GM18502 (cell line): ENCODE data around the gene PLSCR1.
"Not testable (repeated sequence)": the region's sequence is repeated elsewhere in the genome, so short reads cannot be mapped to it uniquely, and the experiment has no call there.

Experiments used
- ATAC-seq: cut with Tn5 transposase; IDR thresholded peaks from one replicate; pipeline ENCODE4 v1.9.1; 2021; ENCODE audit warnings: mild to moderate bottlenecking; ENCODE audit not compliant: unreplicated experiment, poor library complexity

PLSCR1 gene

GRCh38 chr3:146491303-146491702 lies 53.1 kb downstream of the PLSCR1 start:
- no peak for ATAC-seq

DNA sequence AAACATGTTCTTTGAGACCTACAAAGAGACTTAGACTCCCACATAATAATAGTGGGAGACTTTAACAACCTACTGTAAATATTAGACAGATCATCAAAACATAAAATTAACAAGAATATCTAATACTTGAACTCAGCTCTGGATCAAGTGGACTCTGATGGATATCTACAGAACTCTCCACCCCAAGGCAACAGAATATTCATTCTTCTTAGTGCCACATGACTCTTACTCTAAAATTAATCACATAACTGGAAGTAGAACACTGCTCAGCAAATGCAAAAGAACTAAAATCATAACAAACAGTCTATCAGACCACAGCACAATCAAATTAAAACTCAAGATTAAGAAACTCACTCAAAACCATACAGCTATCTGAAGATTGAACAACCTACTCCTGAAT lies 59.1 kb downstream of the PLSCR1 start:
- ATAC-seq: no peak

DNA sequence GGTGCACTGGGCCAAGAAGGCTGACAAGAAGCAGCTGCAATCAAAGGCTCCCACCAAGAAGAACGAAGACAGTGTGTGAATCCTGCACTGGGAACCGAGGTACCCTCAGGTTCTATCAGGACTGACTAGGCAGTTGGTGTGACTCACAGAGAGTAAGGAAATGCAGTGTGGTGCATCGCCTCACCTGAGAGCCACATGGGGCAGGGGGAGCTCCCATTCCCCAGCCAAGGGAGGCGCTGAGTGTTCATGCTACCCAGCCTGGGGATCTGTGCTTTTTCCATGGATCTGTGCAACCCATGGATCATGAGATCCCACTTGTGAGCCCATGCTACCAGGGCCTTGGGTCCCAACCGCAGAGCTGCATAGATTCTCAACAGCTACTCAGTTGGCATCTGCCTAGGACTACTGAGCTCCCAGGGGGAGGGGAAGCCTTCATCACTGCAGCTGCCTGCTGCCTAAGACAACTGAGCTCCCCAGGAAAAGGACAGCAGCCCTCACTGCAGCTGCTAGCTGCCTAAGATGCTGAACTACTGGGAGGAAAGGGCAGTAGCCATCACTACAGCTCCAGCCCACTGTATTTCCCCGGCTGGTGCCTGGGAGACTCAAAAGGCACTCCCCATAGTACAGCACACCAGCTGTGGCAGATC lies 68.2 kb downstream of the PLSCR1 start:
- ATAC-seq: no peak

DNA sequence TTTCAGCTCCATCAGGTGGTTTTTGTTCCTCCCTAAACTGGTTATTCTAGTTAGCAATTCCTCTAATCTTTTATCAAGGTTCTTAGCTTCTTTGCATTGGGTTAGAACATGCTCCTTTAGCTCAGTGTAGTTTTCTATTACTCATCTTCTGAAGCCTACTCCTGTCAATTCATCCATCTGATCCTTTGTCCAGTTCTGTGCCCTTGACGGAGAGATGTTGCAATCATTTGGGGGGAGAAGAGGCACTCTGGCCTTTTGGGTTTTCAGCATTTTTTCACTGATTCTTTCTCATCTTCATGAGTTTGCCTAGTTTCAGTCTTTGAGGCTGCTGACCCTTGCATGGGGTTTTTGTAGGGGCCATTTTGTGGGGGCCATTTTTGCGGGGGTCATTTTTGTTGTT lies 69.4 kb downstream of the PLSCR1 start:
- ATAC-seq: not testable (repeated sequence)

DNA sequence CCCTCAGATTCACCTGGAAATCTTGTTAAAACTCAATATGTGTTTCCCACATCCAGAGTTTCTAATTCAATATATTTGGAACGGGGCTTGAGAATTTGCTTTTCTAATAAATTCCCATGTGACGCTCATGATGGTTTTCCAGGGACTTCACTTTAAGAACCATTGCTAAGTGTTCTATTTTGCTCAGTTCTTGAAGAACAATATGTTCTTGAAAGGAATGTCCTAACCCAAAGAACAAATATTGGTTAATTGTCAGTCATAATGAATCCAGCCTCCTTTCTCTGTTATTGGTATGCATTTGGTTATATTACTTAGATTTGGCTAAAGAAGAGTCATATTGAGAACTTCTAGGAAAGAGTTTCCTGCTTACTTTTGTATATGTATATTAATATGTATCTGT lies 70.7 kb downstream of the PLSCR1 start:
- ATAC-seq: no peak

DNA sequence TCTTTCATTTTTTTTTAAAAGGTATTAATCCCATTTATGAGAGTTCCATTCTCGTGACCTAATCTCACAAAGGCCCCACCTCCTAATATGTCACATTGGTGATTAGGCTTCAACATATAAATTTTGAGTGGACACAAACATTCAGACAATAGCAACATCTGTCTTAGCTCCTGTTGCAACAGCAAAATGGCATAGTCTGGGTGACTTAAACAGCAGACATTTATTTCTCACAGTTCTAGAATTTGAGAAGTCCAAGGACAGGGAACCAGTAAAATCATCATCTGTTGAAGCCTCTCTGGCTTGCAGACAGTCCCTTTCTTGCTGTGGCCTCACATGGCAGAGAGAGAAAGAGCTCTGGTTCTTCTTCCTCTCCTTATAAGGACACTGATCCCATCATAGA lies 71.8 kb downstream of the PLSCR1 start:
- ATAC-seq: no peak

DNA sequence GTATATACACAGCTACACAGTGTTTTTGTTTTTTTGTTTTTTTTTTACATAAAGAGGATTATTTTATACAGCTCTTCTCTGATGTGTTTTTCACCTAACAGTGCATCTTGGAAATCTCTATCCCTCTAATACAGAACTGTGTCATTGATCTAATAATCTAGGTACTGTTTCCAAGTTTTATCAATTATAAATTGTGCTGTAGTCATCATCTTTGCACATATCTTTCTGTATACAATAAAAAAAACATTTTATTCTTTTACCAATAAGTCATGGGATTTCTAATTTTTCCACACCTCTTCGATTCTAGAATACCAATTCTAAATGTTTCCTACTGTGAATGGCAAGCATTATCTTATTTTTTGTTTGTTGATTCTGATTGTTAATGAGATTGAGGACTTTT lies 73.4 kb downstream of the PLSCR1 start:
- ATAC-seq: no peak

GRCh38 chr3:146470425-146470990 lies 73.9 kb downstream of the PLSCR1 start:
- ATAC-seq: no peak

DNA sequence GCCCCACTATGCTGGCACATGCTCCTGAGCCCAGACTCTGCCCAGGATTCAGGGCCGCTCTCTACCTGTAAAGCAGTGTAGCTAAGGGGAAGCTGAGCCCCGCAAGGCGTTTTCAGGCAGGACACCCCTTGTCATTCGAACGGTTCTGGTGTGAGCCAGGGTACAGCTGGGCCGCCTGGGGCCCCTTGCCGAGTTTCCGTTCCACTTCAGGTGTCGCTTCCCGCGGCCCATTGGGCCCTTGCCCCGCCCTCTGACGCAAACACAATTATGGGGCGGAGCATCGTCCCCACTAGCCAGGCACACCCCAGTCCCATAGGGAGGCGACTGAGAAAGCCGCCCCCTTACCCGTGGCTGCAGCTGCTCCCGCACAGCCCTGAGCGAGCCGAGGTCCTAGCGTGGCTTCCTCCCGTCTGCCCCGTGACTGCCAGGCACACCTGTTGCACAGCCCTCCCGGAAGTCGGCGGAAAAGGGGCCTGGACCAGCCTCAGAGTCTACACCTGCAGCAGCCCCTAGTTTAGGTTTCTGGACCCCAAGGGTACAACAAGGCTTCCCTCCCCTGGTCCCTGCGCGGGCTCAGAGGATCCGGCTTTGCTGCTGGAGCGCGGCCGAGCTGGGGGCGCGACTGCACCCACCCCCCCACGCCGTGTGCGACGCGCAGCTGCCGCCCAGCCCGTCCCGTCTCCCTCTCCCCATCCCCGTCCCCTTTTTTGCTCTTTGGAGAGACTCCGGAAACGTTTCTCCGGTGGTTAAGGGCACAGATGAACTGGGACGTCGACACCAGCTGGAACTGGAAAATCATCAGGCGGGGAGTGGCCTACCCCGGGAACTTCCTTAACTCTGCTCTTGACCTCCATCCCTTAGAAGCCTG lies 75.0 kb downstream of the PLSCR1 start, which contains the start of gene PLSCR2:
TSS of gene PLSCR2 (minus strand) at position 412 of the 868 bp plus-strand sequence. CDS start 9,657 bp downstream, outside the sequence.
- peak; percentile 99 for ATAC-seq

- no peak for ATAC-seq
Observed at GRCh38 chr3:146468671-146469149, 75.7 kb downstream of the PLSCR1 start.

GRCh38 chr3:146468234-146468633 lies 76.2 kb downstream of the PLSCR1 start:
- ATAC-seq: no peak

DNA sequence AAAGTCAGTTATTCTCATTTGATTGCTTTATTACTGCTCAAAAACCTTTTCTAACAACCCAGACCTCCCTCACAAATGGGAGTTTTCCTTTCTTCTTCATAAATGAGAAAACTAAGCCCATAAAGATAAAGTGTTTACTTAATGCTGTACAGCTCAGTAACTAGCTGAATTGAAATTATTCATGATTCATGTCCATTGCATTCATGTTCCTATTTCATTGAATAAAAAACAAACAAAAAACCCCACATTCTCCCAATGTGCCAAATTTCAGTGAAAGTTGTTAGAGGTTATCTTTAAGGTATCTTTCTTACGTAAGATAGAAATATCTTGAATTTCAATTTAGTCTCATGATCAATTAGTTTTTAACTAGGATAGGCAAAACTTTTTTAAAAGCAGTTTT lies 77.8 kb downstream of the PLSCR1 start:
- no peak for ATAC-seq

DNA sequence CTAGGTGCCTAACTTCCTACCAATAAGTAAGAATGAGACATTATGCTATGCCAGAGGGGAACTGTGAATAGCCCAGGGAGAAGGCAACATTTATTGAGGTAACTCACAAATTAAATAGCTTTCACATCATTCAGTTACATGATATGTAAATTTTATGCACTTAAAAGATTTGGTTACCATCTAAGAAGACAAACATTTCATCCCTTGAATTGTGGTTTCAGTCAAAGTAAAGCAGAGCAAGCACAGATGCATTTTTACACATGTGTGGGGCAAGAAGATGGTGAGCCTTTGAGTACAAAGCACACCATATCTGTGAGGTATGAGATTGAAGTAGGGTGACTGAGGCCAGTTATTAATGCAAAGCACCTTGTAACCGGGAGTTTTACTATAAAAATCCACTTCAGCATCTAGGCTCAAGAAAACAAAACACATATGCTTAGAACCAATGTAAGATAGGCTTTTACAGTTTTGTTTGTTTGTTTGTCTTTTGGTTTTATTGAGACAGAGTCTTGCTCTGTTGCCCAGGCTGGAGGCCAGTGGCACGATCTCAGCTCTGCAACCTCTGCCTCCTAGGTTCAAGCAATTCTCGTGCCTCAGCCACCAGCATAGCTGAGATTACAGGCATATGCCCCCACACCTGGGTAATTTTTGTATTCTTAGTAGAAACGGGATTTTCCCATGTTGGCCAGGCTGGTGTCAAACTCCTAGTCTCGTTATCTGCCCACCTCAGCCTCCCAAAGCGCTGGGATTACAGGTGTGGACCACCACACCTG lies 78.5 kb downstream of the PLSCR1 start:
- no peak for ATAC-seq
